ENCODE results near the gene EXOC7. TPM values are rescaled to one million over a fixed set of nuclear protein-coding genes. Genes with fewer than 3 reads are reported as not detected.

Gene EXOC7
- polyA plus RNA-seq, 3 donors, result 30.7 to 86.5 (median 42.4) TPM

GRCh38 chr17:76130473-76130872 is 26.9 kb upstream of the EXOC7 start:
- Histone ChIP-seq H3K36me3 (replicated peaks in 1 of 2; ENCODE audit: control insufficient read depth in 1 of 2, insufficient read depth in 2 of 2, low read length in 2 of 2) (no peaks in the 10 kb centered on the region), H3K4me2 (replicated peaks; ENCODE audit: extremely low read depth, low read length, poor library complexity, severe bottlenecking) (no peak overlapping the region), H3K27ac (ENCODE audit: low read depth in 1 of 2, low read length in 2 of 2) (no peak overlapping the region), H3K9ac (ENCODE audit: insufficient read depth, low read length, poor library complexity, severe bottlenecking) (no peak overlapping the region), H3K4me3 (replicated peaks in 1 of 3; ENCODE audit: low read depth in 2 of 3, low read length in 3 of 3) (no peak overlapping the region), H3K79me2 (ENCODE audit: insufficient read depth, low read length) (no peaks in the 10 kb centered on the region), H3K9me3 (replicated peaks in 1 of 2; ENCODE audit: control insufficient read depth in 1 of 2, insufficient read depth in 1 of 2, low read length in 2 of 2) (no peaks in the 10 kb centered on the region), H2AFZ (ENCODE audit: insufficient read depth, low read depth, low read length, poor library complexity, severe bottlenecking) (no peak overlapping the region), H4K20me1 (ENCODE audit: insufficient read depth, low read length) (no peaks in the 10 kb centered on the region), H3K4me1 (ENCODE audit: control insufficient read depth in 1 of 2, insufficient read depth in 2 of 2, low read length in 2 of 2) (peaks cover 7 to 8% of the 10 kb centered on the region in 2 donors), H3K27me3 (ENCODE audit: control insufficient read depth in 2 of 2, insufficient read depth in 2 of 2, low read length in 2 of 2) (no peaks in the 10 kb centered on the region)
- peaks cover 2 to 19% (median 8%) of the 10 kb centered on the region in 3 donors for H3K27me3 Mint-ChIP-seq (ENCODE audit: low read depth in 3 of 3)
- H3K9me3 Mint-ChIP-seq, result peaks cover 0 to under 1% (median 0%) of the 10 kb centered on the region in 7 donors
- no peak for DNase-seq
- intact Hi-C loops (cut with micrococcal nuclease), result no loop called here
- TF ChIP-seq CTCF (IDR thresholded peaks at IDR 0.05), result no peak
- H3K36me3 Mint-ChIP-seq, result no peaks in the 10 kb centered on the region
- WGBS (ENCODE audit: insufficient coverage), result 14% methylated on average over 12 of the region's 13 CpGs
- peaks cover 11% of the 10 kb centered on the region for H3K4me1 Mint-ChIP-seq
- H3K27ac Mint-ChIP-seq, result peak overlapping the region in 2 of 7 donors; percentile 10 to 37
- no peak overlapping the region for H3K4me3 Mint-ChIP-seq

GRCh38 chr17:76125922-76126321 is 22.3 kb upstream of the EXOC7 start:
- Mint-ChIP-seq H3K27ac (no peak overlapping the region), H3K36me3 (no peaks in the 10 kb centered on the region), H3K9me3 (peaks cover 0 to 9% (median 2%) of the 10 kb centered on the region in 7 donors), H3K4me1 (peaks cover 18% of the 10 kb centered on the region), H3K4me3 (no peak overlapping the region), H3K27me3 (ENCODE audit: low read depth in 3 of 3) (peaks cover 8 to 26% (median 16%) of the 10 kb centered on the region in 3 donors)
- H3K79me2 ChIP-seq (ENCODE audit: insufficient read depth, low read length), result no peaks in the 10 kb centered on the region
- no peak overlapping the region for H3K27ac ChIP-seq (ENCODE audit: low read depth in 1 of 2, low read length in 2 of 2)
- H3K27me3 ChIP-seq (ENCODE audit: control insufficient read depth in 2 of 2, insufficient read depth in 2 of 2, low read length in 2 of 2), result no peaks in the 10 kb centered on the region
- H3K9me3 ChIP-seq (replicated peaks in 1 of 2; ENCODE audit: control insufficient read depth in 1 of 2, insufficient read depth in 1 of 2, low read length in 2 of 2), result no peaks in the 10 kb centered on the region
- H3K4me3 ChIP-seq (replicated peaks in 1 of 3; ENCODE audit: low read depth in 2 of 3, low read length in 3 of 3), result no peak overlapping the region
- DNase-seq, result no peak
- no CpG with 5 or more reads among the region's 1 CpG for WGBS (ENCODE audit: insufficient coverage)
- TF ChIP-seq CTCF (IDR thresholded peaks at IDR 0.05), result no peak
- H3K4me1 ChIP-seq (ENCODE audit: control insufficient read depth in 1 of 2, insufficient read depth in 2 of 2, low read length in 2 of 2), result peaks cover 18 to 28% of the 10 kb centered on the region in 2 donors
- no peaks in the 10 kb centered on the region for H4K20me1 ChIP-seq (ENCODE audit: insufficient read depth, low read length)
- no peaks in the 10 kb centered on the region for H3K36me3 ChIP-seq (replicated peaks in 1 of 2; ENCODE audit: control insufficient read depth in 1 of 2, insufficient read depth in 2 of 2, low read length in 2 of 2)
- H2AFZ ChIP-seq (ENCODE audit: insufficient read depth, low read depth, low read length, poor library complexity, severe bottlenecking), result no peak overlapping the region
- intact Hi-C loops (cut with micrococcal nuclease), result loop anchor here in 1 of 2 donors (10.0 kb wide), 2 partner anchors 59 to 279 kb away; no protein-coding TSS in a partner anchor
- H3K9ac ChIP-seq (ENCODE audit: insufficient read depth, low read length, poor library complexity, severe bottlenecking), result no peak overlapping the region
- no peak overlapping the region for H3K4me2 ChIP-seq (replicated peaks; ENCODE audit: extremely low read depth, low read length, poor library complexity, severe bottlenecking)
